ENCODE measurements around the gene ZPLD1. TPM values are rescaled to one million over a fixed set of nuclear protein-coding genes. Genes with fewer than 3 reads are reported as not detected.

The ZPLD1 gene
- total RNA-seq, 1 experiment from 2014 or later, result not detected

DNA sequence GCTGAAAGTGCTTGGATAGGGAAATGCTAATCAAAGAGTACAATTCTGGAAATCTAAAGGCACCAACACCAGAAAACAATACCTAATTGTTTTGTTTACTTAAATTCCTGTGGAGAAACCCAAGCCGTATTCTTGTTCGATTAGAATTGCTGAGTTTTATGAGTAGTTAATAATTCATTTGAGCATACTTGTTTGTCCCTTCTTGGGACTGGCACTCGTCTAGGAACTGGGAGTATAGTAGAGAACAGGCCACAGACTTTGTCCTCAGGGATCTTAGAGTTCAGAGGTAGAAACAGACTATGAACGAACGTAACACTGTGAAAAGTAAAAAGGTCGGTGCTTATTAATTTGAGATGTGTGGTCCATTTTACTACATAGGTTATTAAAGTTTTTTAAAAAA lies 39.4 kb downstream of the ZPLD1 start:
- intact Hi-C loops (cut with micrococcal nuclease), result no loop called here
- Histone ChIP-seq H3K9me2 (ENCODE audit: insufficient read depth) (no peaks in the 10 kb centered on the region), H3K4me1 (ENCODE audit: control insufficient read depth in 1 of 2, insufficient read depth in 2 of 2, low read length in 2 of 2) (no peaks in the 10 kb centered on the region), H3K27me3 (ENCODE audit: insufficient read depth, low read length) (no peaks in the 10 kb centered on the region), H3K4me2 (ENCODE audit: low read length) (no peak overlapping the region), H3K27ac (ENCODE audit: low read depth, low read length) (no peak overlapping the region), H3K4me3 (replicated peaks in 1 of 2; ENCODE audit: low read depth in 1 of 2, low read length in 2 of 2) (no peak overlapping the region), H3K9me3 (ENCODE audit: control insufficient read depth in 1 of 2, insufficient read depth in 1 of 2, low read depth in 1 of 2, low read length in 2 of 2) (no peaks in the 10 kb centered on the region), H2AFZ (ENCODE audit: low read depth, low read length, poor library complexity, severe bottlenecking) (no peak overlapping the region), H3K79me2 (ENCODE audit: insufficient read depth, low read length) (no peaks in the 10 kb centered on the region), H3K36me3 (ENCODE audit: control insufficient read depth in 1 of 2, insufficient read depth in 2 of 2, low read length in 2 of 2) (no peaks in the 10 kb centered on the region), H4K20me1 (ENCODE audit: insufficient read depth) (no peaks in the 10 kb centered on the region), H3K9ac (ENCODE audit: low read length) (no peak overlapping the region)
- ChIA-PET CTCF (no interaction called here), RAD21 (ENCODE audit: low non-redundant PET in 1 of 2, low total read pairs in 2 of 2, uncharacterized antibody in 2 of 2, unreplicated experiment in 2 of 2) (no interaction called here), POLR2A (no interaction called here)
- BruUV-seq (replicated peaks), result no TSS peak
- DNase-seq (ENCODE audit: low read depth, low spot score), result no peak
- no peak for ATAC-seq
- TF ChIP-seq YY1 (IDR thresholded peaks at IDR 0.05; ENCODE audit: extremely low read depth, insufficient replicate concordance, low read depth, low read length) (no peak), EZH2phosphoT487 (IDR thresholded peaks at IDR 0.05; ENCODE audit: borderline replicate concordance) (no peak), CTCF (IDR thresholded peaks at IDR 0.05 in 2 of 3, conservative IDR thresholded peaks at IDR 0.05 in 1 of 3; ENCODE audit: borderline replicate concordance in 1 of 3, insufficient read depth in 1 of 3, low read depth in 2 of 3, low read length in 2 of 3) (no peak), ZFX (IDR thresholded peaks at IDR 0.05) (no peak), SIN3A (IDR thresholded peaks at IDR 0.05; ENCODE audit: low read depth) (no peak), ZNF274 (IDR thresholded peaks at IDR 0.05; ENCODE audit: low read depth, low read length) (no peak), SRF (IDR thresholded peaks at IDR 0.05; ENCODE audit: low read depth) (no peak), EZH2 (IDR thresholded peaks at IDR 0.05) (no peak), TCF7L2 (IDR thresholded peaks at IDR 0.05; ENCODE audit: borderline replicate concordance, extremely low read depth, insufficient read depth, insufficient read length) (no peak), SP1 (IDR thresholded peaks at IDR 0.05; ENCODE audit: low read depth) (no peak), FOSL1 (IDR thresholded peaks at IDR 0.05; ENCODE audit: low read depth) (no peak), CBX3 (IDR thresholded peaks at IDR 0.05; ENCODE audit: low read depth) (no peak), CEBPB (IDR thresholded peaks at IDR 0.05; ENCODE audit: low read depth) (no peak), RAD21 (IDR thresholded peaks at IDR 0.05; ENCODE audit: low read depth) (no peak), EGR1 (IDR thresholded peaks at IDR 0.05; ENCODE audit: low read depth) (no peak), MAX (IDR thresholded peaks at IDR 0.05) (no peak), ELF1 (IDR thresholded peaks at IDR 0.05; ENCODE audit: borderline replicate concordance, low read depth) (no peak), JUND (IDR thresholded peaks at IDR 0.05) (no peak)
- TF ChIP-seq, protein P1, sequence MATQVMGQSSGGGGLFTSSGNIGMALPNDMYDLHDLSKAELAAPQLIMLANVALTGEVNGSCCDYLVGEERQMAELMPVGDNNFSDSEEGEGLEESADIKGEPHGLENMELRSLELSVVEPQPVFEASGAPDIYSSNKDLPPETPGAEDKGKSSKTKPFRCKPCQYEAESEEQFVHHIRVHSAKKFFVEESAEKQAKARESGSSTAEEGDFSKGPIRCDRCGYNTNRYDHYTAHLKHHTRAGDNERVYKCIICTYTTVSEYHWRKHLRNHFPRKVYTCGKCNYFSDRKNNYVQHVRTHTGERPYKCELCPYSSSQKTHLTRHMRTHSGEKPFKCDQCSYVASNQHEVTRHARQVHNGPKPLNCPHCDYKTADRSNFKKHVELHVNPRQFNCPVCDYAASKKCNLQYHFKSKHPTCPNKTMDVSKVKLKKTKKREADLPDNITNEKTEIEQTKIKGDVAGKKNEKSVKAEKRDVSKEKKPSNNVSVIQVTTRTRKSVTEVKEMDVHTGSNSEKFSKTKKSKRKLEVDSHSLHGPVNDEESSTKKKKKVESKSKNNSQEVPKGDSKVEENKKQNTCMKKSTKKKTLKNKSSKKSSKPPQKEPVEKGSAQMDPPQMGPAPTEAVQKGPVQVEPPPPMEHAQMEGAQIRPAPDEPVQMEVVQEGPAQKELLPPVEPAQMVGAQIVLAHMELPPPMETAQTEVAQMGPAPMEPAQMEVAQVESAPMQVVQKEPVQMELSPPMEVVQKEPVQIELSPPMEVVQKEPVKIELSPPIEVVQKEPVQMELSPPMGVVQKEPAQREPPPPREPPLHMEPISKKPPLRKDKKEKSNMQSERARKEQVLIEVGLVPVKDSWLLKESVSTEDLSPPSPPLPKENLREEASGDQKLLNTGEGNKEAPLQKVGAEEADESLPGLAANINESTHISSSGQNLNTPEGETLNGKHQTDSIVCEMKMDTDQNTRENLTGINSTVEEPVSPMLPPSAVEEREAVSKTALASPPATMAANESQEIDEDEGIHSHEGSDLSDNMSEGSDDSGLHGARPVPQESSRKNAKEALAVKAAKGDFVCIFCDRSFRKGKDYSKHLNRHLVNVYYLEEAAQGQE (IDR thresholded peaks at IDR 0.05; ENCODE audit: low read depth), result no peak

Data from HCT116 (cell line).